Measurements from ENCODE around the gene NDST1.

NDST1 gene

DNA sequence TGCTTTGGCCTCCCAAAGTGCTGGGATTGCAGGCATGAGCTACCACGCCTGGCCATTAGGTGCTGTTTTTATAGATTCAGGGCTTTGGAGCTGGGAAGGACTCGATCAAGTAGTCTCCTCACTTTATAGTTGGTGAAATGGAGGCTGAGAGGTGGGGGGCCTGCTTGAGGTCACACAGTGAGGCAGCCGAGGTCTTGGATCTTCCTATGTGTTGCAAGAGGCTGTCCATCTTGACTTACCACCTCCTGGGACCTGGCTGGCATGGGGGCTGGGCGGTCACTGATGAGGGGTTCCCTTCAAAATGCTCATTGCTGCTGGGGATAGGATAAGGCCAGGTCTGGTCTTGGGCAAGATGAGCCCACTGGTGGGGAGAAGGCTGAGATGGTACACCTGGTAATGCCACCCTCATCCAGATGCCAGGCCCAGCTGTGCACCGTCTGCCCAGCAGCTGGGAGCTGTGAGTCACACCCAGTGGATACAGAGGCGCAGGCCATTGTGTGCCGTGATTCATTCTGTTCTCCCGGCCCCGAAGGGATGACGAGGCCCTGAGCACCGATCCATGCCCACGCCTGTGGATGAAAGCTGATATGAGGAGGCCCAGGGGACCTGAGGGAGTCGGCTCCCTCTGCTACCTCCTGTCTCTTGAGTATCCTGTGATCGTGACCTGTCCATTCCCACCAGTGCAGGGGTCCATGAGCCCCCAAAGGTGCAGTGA is 10.5 kb upstream of the NDST1 start:
- Histone ChIP-seq H3K4me3 (ENCODE audit: low read length) (no peak overlapping the region), H4K20me1 (ENCODE audit: control insufficient read depth, insufficient read depth, low read depth, low read length) (no peaks in the 10 kb centered on the region; the same call in 1 of the 2 replicates), H3K9me2 (replicated peaks; ENCODE audit: control insufficient read depth, low read length) (no peaks in the 10 kb centered on the region), H3F3A (ENCODE audit: control insufficient read depth, insufficient read depth) (no peaks in the 10 kb centered on the region), H3K79me2 (ENCODE audit: control insufficient read depth, low read length) (peaks cover 25% of the 10 kb centered on the region), H3K9me3 (ENCODE audit: control insufficient read depth, insufficient read depth, low read length) (no peaks in the 10 kb centered on the region), H3K27ac (ENCODE audit: low read depth, low read length) (no peak overlapping the region), H3K4me1 (ENCODE audit: control insufficient read depth, low read length) (peaks cover 14% of the 10 kb centered on the region), H3K36me3 (ENCODE audit: control insufficient read depth, low read length) (no peaks in the 10 kb centered on the region), H3K27me3 (ENCODE audit: control insufficient read depth, low read length) (no peaks in the 10 kb centered on the region), H3K4me2 (ENCODE audit: low read length) (no peak overlapping the region)
- no peak for TF ChIP-seq EZH2phosphoT487 (IDR thresholded peaks at IDR 0.05; ENCODE audit: borderline replicate concordance, low read length)
- TF ChIP-seq, protein P1, sequence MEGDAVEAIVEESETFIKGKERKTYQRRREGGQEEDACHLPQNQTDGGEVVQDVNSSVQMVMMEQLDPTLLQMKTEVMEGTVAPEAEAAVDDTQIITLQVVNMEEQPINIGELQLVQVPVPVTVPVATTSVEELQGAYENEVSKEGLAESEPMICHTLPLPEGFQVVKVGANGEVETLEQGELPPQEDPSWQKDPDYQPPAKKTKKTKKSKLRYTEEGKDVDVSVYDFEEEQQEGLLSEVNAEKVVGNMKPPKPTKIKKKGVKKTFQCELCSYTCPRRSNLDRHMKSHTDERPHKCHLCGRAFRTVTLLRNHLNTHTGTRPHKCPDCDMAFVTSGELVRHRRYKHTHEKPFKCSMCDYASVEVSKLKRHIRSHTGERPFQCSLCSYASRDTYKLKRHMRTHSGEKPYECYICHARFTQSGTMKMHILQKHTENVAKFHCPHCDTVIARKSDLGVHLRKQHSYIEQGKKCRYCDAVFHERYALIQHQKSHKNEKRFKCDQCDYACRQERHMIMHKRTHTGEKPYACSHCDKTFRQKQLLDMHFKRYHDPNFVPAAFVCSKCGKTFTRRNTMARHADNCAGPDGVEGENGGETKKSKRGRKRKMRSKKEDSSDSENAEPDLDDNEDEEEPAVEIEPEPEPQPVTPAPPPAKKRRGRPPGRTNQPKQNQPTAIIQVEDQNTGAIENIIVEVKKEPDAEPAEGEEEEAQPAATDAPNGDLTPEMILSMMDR (IDR thresholded peaks at IDR 0.05; ENCODE audit: low read depth, low read length, poor library complexity, severe bottlenecking) = no peak

- Histone ChIP-seq H3K4me3 (ENCODE audit: low read length) (no peak overlapping the region), H4K20me1 (ENCODE audit: control insufficient read depth, insufficient read depth, low read depth, low read length) (no peaks in the 10 kb centered on the region; the same call in 1 of the 2 replicates)
Measured at GRCh38 chr5:150497989-150498317, 10.0 kb upstream of the NDST1 start.

DNA sequence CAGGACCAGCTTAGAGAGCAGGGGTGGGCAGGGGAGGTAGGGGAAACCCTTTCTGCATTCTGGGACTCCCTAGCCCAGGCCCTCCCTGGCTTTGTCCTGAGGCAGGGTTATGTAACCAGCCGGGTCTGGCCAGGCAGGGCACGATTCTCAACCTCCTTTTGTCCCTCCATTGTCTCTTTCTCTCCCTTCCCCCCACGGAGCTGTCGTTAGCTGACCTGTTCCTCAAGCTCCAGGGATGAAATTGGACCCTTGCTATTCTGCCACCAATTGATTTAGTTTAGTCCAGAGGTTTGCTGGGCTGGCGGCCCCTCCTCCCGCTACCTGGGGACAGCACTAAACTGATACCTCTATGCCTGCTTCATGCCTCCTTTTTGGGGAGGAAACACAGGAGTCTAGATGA is 9.4 kb upstream of the NDST1 start:
- Histone ChIP-seq H3F3A (ENCODE audit: control insufficient read depth, insufficient read depth) (no peaks in the 10 kb centered on the region), H3K4me3 (ENCODE audit: low read length) (no peak overlapping the region), H3K27ac (ENCODE audit: low read depth, low read length) (no peak overlapping the region), H3K4me1 (ENCODE audit: control insufficient read depth, low read length) (peaks cover 14% of the 10 kb centered on the region), H3K9me3 (ENCODE audit: control insufficient read depth, insufficient read depth, low read length) (no peaks in the 10 kb centered on the region), H3K27me3 (ENCODE audit: control insufficient read depth, low read length) (no peaks in the 10 kb centered on the region), H3K36me3 (ENCODE audit: control insufficient read depth, low read length) (no peaks in the 10 kb centered on the region), H3K9me2 (replicated peaks; ENCODE audit: control insufficient read depth, low read length) (no peaks in the 10 kb centered on the region), H3K4me2 (ENCODE audit: low read length) (no peak overlapping the region), H3K79me2 (ENCODE audit: control insufficient read depth, low read length) (peaks cover 20% of the 10 kb centered on the region), H4K20me1 (ENCODE audit: control insufficient read depth, insufficient read depth, low read depth, low read length) (no peaks in the 10 kb centered on the region; the same call in 1 of the 2 replicates)
- TF ChIP-seq, protein P1 (IDR thresholded peaks at IDR 0.05; ENCODE audit: low read depth, low read length, poor library complexity, severe bottlenecking) = no peak
- no peak for TF ChIP-seq EZH2phosphoT487 (IDR thresholded peaks at IDR 0.05; ENCODE audit: borderline replicate concordance, low read length)

More at GRCh38 chr5:150497989-150498317, 10.0 kb upstream of the NDST1 start:
- H3K27me3 ChIP-seq (ENCODE audit: control insufficient read depth, low read length) = no peaks in the 10 kb centered on the region
- no peaks in the 10 kb centered on the region for H3K36me3 ChIP-seq (ENCODE audit: control insufficient read depth, low read length)
- peaks cover 20% of the 10 kb centered on the region for H3K79me2 ChIP-seq (ENCODE audit: control insufficient read depth, low read length)
- H3K9me2 ChIP-seq (replicated peaks; ENCODE audit: control insufficient read depth, low read length) = no peaks in the 10 kb centered on the region
- peaks cover 14% of the 10 kb centered on the region for H3K4me1 ChIP-seq (ENCODE audit: control insufficient read depth, low read length)
- TF ChIP-seq EZH2phosphoT487 (IDR thresholded peaks at IDR 0.05; ENCODE audit: borderline replicate concordance, low read length) = no peak
- TF ChIP-seq, protein P1 (IDR thresholded peaks at IDR 0.05; ENCODE audit: low read depth, low read length, poor library complexity, severe bottlenecking) = no peak
- H3K9me3 ChIP-seq (ENCODE audit: control insufficient read depth, insufficient read depth, low read length) = no peaks in the 10 kb centered on the region
- no peak overlapping the region for H3K4me2 ChIP-seq (ENCODE audit: low read length)
- H3F3A ChIP-seq (ENCODE audit: control insufficient read depth, insufficient read depth) = no peaks in the 10 kb centered on the region
- H3K27ac ChIP-seq (ENCODE audit: low read depth, low read length) = no peak overlapping the region
